ENCODE data around the gene FIBP.

The FIBP gene

GRCh38 chr11:65870307-65870658, 18.0 kb downstream of the FIBP start:
- Histone ChIP-seq H2BK15ac (ENCODE audit: low read depth, poor library complexity, severe bottlenecking) (no peak overlapping the region), H2BK12ac (ENCODE audit: low read length in 2 of 2) (peak overlapping the region in 1 of 2 experiments; percentile 51), H3K9me3 (ENCODE audit: control insufficient read depth, low read length) (no peaks in the 10 kb centered on the region), H2BK120ac (ENCODE audit: low read depth, low read length) (no peak overlapping the region), H3K4ac (ENCODE audit: low read depth in 1 of 2, low read length in 2 of 2) (peak overlapping the region; percentile 17 to 64), H3K79me1 (replicated peaks; ENCODE audit: low read length, poor library complexity, severe bottlenecking) (peaks cover 13% of the 10 kb centered on the region), H3K9ac (ENCODE audit: low read length) (peak overlapping the region; percentile 94), H2BK5ac (ENCODE audit: low read depth, low read length, poor library complexity, severe bottlenecking) (no peak overlapping the region), H3K4me2 (ENCODE audit: low read length, poor library complexity, severe bottlenecking) (no peak overlapping the region), H3K36me3 (ENCODE audit: control insufficient read depth in 1 of 2, insufficient read depth in 2 of 2, low read depth in 1 of 2, low read length in 2 of 2) (peaks cover 54 to 59% of the 10 kb centered on the region in 2 experiments), H4K91ac (ENCODE audit: low read length) (peak overlapping the region; percentile 61), H2AK5ac (ENCODE audit: low read length, severe bottlenecking) (no peak overlapping the region), H3K14ac (ENCODE audit: low read length in 2 of 2) (peak overlapping the region in 1 of 2 experiments; percentile 20), H3K4me3 (ENCODE audit: insufficient read depth in 1 of 2, low read depth in 1 of 2, low read length in 2 of 2) (peak overlapping the region; percentile 6 to 87), H2AFZ (ENCODE audit: low read depth, low read length) (no peak overlapping the region), H3K27me3 (ENCODE audit: control insufficient read depth in 1 of 2, insufficient read depth in 1 of 2, low read length in 2 of 2) (no peaks in the 10 kb centered on the region), H4K8ac (ENCODE audit: low read length) (peak overlapping the region; percentile 76), H3K4me1 (ENCODE audit: control insufficient read depth, insufficient read depth, low read depth, low read length) (peaks cover 37% of the 10 kb centered on the region), H3K18ac (ENCODE audit: low read depth in 1 of 2, low read length in 2 of 2) (peak overlapping the region; percentile 24 to 42), H3K23ac (ENCODE audit: low read length in 2 of 2) (no peak overlapping the region), H3K27ac (ENCODE audit: low read length, poor library complexity, severe bottlenecking) (no peak overlapping the region)
- 89% methylated on average over 9 of the region's 11 CpGs for WGBS
- DNase-seq: no peak

- Histone ChIP-seq H4K8ac (ENCODE audit: low read length) (peak overlapping the region; percentile 76), H2AK5ac (ENCODE audit: low read length, severe bottlenecking) (no peak overlapping the region), H4K91ac (ENCODE audit: low read length) (peak overlapping the region; percentile 61), H3K9me3 (ENCODE audit: control insufficient read depth, low read length) (no peaks in the 10 kb centered on the region), H3K18ac (ENCODE audit: low read depth in 1 of 2, low read length in 2 of 2) (peak overlapping the region; percentile 24 to 42), H2BK15ac (ENCODE audit: low read depth, poor library complexity, severe bottlenecking) (peak overlapping the region; percentile 75), H3K79me1 (replicated peaks; ENCODE audit: low read length, poor library complexity, severe bottlenecking) (peaks cover 14% of the 10 kb centered on the region), H3K14ac (ENCODE audit: low read length in 2 of 2) (no peak overlapping the region), H3K36me3 (ENCODE audit: control insufficient read depth in 1 of 2, insufficient read depth in 2 of 2, low read depth in 1 of 2, low read length in 2 of 2) (peaks cover 59 to 64% of the 10 kb centered on the region in 2 experiments), H3K27me3 (ENCODE audit: control insufficient read depth in 1 of 2, insufficient read depth in 1 of 2, low read length in 2 of 2) (no peaks in the 10 kb centered on the region), H3K9ac (ENCODE audit: low read length) (peak overlapping the region; percentile 36), H3K4me1 (ENCODE audit: control insufficient read depth, insufficient read depth, low read depth, low read length) (peaks cover 38% of the 10 kb centered on the region), H2BK5ac (ENCODE audit: low read depth, low read length, poor library complexity, severe bottlenecking) (no peak overlapping the region), H3K4me2 (ENCODE audit: low read length, poor library complexity, severe bottlenecking) (no peak overlapping the region), H2AFZ (ENCODE audit: low read depth, low read length) (no peak overlapping the region), H2BK120ac (ENCODE audit: low read depth, low read length) (no peak overlapping the region), H3K4me3 (ENCODE audit: insufficient read depth in 1 of 2, low read depth in 1 of 2, low read length in 2 of 2) (peak overlapping the region in 1 of 2 experiments; percentile 6), H2BK12ac (ENCODE audit: low read length in 2 of 2) (peak overlapping the region in 1 of 2 experiments; percentile 51), H3K4ac (ENCODE audit: low read depth in 1 of 2, low read length in 2 of 2) (peak overlapping the region in 1 of 2 experiments; percentile 64), H3K23ac (ENCODE audit: low read length in 2 of 2) (no peak overlapping the region), H3K27ac (ENCODE audit: low read length, poor library complexity, severe bottlenecking) (no peak overlapping the region)
- 91% methylated on average over 21 of the region's 24 CpGs for WGBS
- no peak for DNase-seq
Observed at GRCh38 chr11:65869643-65870306, 18.5 kb downstream of the FIBP start.

DNA sequence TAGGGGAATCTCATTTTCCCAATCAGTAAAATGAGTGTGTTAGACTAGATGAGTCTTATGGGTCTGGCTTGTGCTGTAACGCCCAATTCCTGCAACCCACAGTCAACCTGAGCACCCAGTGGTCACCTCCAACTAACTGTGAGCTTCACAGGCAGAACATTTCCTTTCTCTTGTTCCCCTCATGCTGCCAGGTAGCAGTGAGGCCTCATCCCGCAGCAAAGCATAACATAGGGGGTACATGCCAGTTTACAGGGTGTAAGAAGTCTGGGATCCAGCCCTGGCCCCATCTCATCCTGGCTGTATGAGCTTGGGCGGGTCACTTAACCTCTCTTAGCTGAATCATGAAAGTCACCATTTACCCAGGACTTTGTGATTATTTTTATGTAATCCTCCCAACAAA, 19.4 kb downstream of the FIBP start:
- WGBS: 86% methylated on average over 1 of the region's 3 CpGs
- H3K9ac ChIP-seq (ENCODE audit: low read length): peak overlapping the region; percentile 36
- H2BK5ac ChIP-seq (ENCODE audit: low read depth, low read length, poor library complexity, severe bottlenecking): no peak overlapping the region
- H2BK120ac ChIP-seq (ENCODE audit: low read depth, low read length): no peak overlapping the region
- H2BK12ac ChIP-seq (ENCODE audit: low read length in 2 of 2): no peak overlapping the region
- no peak overlapping the region for H2BK15ac ChIP-seq (ENCODE audit: low read depth, poor library complexity, severe bottlenecking)
- no peak overlapping the region for H3K4me2 ChIP-seq (ENCODE audit: low read length, poor library complexity, severe bottlenecking)
- peaks cover 17% of the 10 kb centered on the region for H3K79me1 ChIP-seq (replicated peaks; ENCODE audit: low read length, poor library complexity, severe bottlenecking)
- H3K4me1 ChIP-seq (ENCODE audit: control insufficient read depth, insufficient read depth, low read depth, low read length): peaks cover 41% of the 10 kb centered on the region
- no peak overlapping the region for H3K18ac ChIP-seq (ENCODE audit: low read depth in 1 of 2, low read length in 2 of 2)
- H3K23ac ChIP-seq (ENCODE audit: low read length in 2 of 2): no peak overlapping the region
- H2AFZ ChIP-seq (ENCODE audit: low read depth, low read length): no peak overlapping the region
- no peak overlapping the region for H4K91ac ChIP-seq (ENCODE audit: low read length)
- peaks cover 68 to 73% of the 10 kb centered on the region in 2 experiments for H3K36me3 ChIP-seq (ENCODE audit: control insufficient read depth in 1 of 2, insufficient read depth in 2 of 2, low read depth in 1 of 2, low read length in 2 of 2)
- H3K27me3 ChIP-seq (ENCODE audit: control insufficient read depth in 1 of 2, insufficient read depth in 1 of 2, low read length in 2 of 2): no peaks in the 10 kb centered on the region
- DNase-seq: no peak
- no peak overlapping the region for H3K4ac ChIP-seq (ENCODE audit: low read depth in 1 of 2, low read length in 2 of 2)
- no peak overlapping the region for H4K8ac ChIP-seq (ENCODE audit: low read length)
- no peak overlapping the region for H3K14ac ChIP-seq (ENCODE audit: low read length in 2 of 2)
- H2AK5ac ChIP-seq (ENCODE audit: low read length, severe bottlenecking): no peak overlapping the region
- no peaks in the 10 kb centered on the region for H3K9me3 ChIP-seq (ENCODE audit: control insufficient read depth, low read length)
- no peak overlapping the region for H3K4me3 ChIP-seq (ENCODE audit: insufficient read depth in 1 of 2, low read depth in 1 of 2, low read length in 2 of 2)
- no peak overlapping the region for H3K27ac ChIP-seq (ENCODE audit: low read length, poor library complexity, severe bottlenecking)

DNA sequence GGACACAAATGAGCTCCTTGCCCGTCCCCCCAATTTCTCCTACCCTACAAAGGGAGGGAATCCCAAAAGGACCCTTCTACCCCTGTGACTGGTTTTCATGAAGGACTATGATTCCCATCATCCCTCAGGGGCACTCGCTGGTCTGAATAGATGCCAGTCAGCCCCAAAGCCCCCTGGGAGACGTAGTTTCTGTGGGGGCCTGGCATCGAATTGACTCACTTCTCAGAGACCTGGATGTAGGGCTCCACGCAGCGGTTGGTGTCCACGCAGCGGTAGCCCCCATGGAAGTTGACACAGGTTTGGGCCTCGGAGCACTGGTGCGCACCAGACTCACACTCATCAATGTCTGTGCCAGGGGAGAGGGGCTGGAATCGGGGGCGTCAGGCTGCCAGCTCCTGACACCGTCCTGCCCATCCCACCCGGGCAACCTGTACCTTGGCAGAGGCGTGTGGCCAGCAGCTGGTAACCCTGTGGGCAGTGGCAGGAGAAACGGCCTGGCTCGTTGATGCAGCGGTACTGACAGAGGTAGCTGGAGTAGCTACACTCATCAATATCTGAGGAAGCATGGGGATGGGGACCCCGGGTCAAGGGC, 20.1 kb downstream of the FIBP start:
- Histone ChIP-seq H3K23ac (ENCODE audit: low read length in 2 of 2) (no peak overlapping the region), H3K36me3 (ENCODE audit: control insufficient read depth in 1 of 2, insufficient read depth in 2 of 2, low read depth in 1 of 2, low read length in 2 of 2) (peaks cover 75 to 80% of the 10 kb centered on the region in 2 experiments), H3K4ac (ENCODE audit: low read depth in 1 of 2, low read length in 2 of 2) (no peak overlapping the region), H3K27me3 (ENCODE audit: control insufficient read depth in 1 of 2, insufficient read depth in 1 of 2, low read length in 2 of 2) (no peaks in the 10 kb centered on the region), H3K27ac (ENCODE audit: low read length, poor library complexity, severe bottlenecking) (no peak overlapping the region), H3K9ac (ENCODE audit: low read length) (no peak overlapping the region), H4K8ac (ENCODE audit: low read length) (no peak overlapping the region), H3K4me1 (ENCODE audit: control insufficient read depth, insufficient read depth, low read depth, low read length) (peaks cover 46% of the 10 kb centered on the region), H3K18ac (ENCODE audit: low read depth in 1 of 2, low read length in 2 of 2) (no peak overlapping the region), H2BK120ac (ENCODE audit: low read depth, low read length) (no peak overlapping the region), H4K91ac (ENCODE audit: low read length) (peak overlapping the region; percentile 63), H3K4me2 (ENCODE audit: low read length, poor library complexity, severe bottlenecking) (no peak overlapping the region), H2BK5ac (ENCODE audit: low read depth, low read length, poor library complexity, severe bottlenecking) (no peak overlapping the region), H3K4me3 (ENCODE audit: insufficient read depth in 1 of 2, low read depth in 1 of 2, low read length in 2 of 2) (no peak overlapping the region), H3K79me1 (replicated peaks; ENCODE audit: low read length, poor library complexity, severe bottlenecking) (peaks cover 19% of the 10 kb centered on the region), H2AK5ac (ENCODE audit: low read length, severe bottlenecking) (no peak overlapping the region), H3K14ac (ENCODE audit: low read length in 2 of 2) (no peak overlapping the region), H2BK15ac (ENCODE audit: low read depth, poor library complexity, severe bottlenecking) (no peak overlapping the region), H3K9me3 (ENCODE audit: control insufficient read depth, low read length) (no peaks in the 10 kb centered on the region), H2BK12ac (ENCODE audit: low read length in 2 of 2) (no peak overlapping the region), H2AFZ (ENCODE audit: low read depth, low read length) (no peak overlapping the region)
- 86% methylated on average over 17 of the region's 19 CpGs for WGBS
- DNase-seq: peak; percentile 31

All from mesenchymal stem cell (in vitro differentiated cells and primary cell).